ENCODE measurements around the gene WARS2. TPM values are rescaled to one million over a fixed set of nuclear protein-coding genes. Genes with fewer than 3 reads are reported as not detected.

The WARS2 gene
- total and polyA plus RNA-seq, 2 donors from 2014 or later: 13.9 to 14.8 TPM

DNA sequence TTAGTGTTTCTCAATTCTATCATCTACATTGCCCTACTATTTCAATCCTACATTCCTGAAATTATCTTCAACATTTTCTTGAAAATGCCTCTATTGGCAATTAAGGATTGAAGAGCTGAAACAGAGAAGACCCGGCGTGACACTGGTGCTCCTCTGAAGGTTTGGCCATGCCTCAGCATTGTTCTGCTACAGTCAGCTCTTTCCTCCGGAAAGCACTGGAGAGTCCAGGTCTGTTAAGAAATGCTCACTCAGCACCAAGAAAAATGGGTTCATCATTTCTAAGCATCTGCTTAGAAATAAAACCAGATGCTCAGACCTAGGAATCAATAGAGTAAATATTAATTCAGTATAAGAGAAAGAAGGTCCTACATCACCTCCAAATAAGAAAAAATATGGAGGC is 58.8 kb downstream of the WARS2 start:
- intact Hi-C loops (cut with DNase I): no loop called here
- FAIRE-seq: no peak
- Histone ChIP-seq H3K27ac (ENCODE audit: low read depth in 2 of 2, low read length in 2 of 2) (no peak overlapping the region), H3K27me3 (ENCODE audit: control insufficient read depth, insufficient read depth, low read length) (no peaks in the 10 kb centered on the region), H3K4me1 (ENCODE audit: control insufficient read depth in 2 of 3, insufficient read depth in 2 of 3, low read depth in 1 of 3, low read length in 3 of 3) (peaks cover 0 to 4% (median 0%) of the 10 kb centered on the region in 3 donors), H3K9me3 (ENCODE audit: control insufficient read depth in 2 of 3, insufficient read depth in 1 of 3, low read length in 3 of 3) (no peaks in the 10 kb centered on the region), H3K9ac (ENCODE audit: low read length in 3 of 3) (no peak overlapping the region), H3K36me3 (ENCODE audit: control insufficient read depth in 2 of 3, insufficient read depth in 3 of 3, low read length in 3 of 3) (no peaks in the 10 kb centered on the region), H3K4me3 (ENCODE audit: low read length in 3 of 3) (no peak overlapping the region)
- DNase-seq: no peak
- TF ChIP-seq, protein P1, sequence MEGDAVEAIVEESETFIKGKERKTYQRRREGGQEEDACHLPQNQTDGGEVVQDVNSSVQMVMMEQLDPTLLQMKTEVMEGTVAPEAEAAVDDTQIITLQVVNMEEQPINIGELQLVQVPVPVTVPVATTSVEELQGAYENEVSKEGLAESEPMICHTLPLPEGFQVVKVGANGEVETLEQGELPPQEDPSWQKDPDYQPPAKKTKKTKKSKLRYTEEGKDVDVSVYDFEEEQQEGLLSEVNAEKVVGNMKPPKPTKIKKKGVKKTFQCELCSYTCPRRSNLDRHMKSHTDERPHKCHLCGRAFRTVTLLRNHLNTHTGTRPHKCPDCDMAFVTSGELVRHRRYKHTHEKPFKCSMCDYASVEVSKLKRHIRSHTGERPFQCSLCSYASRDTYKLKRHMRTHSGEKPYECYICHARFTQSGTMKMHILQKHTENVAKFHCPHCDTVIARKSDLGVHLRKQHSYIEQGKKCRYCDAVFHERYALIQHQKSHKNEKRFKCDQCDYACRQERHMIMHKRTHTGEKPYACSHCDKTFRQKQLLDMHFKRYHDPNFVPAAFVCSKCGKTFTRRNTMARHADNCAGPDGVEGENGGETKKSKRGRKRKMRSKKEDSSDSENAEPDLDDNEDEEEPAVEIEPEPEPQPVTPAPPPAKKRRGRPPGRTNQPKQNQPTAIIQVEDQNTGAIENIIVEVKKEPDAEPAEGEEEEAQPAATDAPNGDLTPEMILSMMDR (IDR thresholded peaks at IDR 0.05; ENCODE audit: borderline replicate concordance, extremely low read depth, insufficient read depth): no peak

GRCh38 chr1:119081267-119081666 is 59.2 kb downstream of the WARS2 start:
- DNase-seq (no peak), FAIRE-seq (no peak)
- peaks cover 0 to 4% (median 0%) of the 10 kb centered on the region in 3 donors for H3K4me1 ChIP-seq (ENCODE audit: control insufficient read depth in 2 of 3, insufficient read depth in 2 of 3, low read depth in 1 of 3, low read length in 3 of 3)
- TF ChIP-seq, protein P1 (IDR thresholded peaks at IDR 0.05; ENCODE audit: borderline replicate concordance, extremely low read depth, insufficient read depth): no peak
- H3K4me3 ChIP-seq (ENCODE audit: low read length in 3 of 3): no peak overlapping the region
- H3K27me3 ChIP-seq (ENCODE audit: control insufficient read depth, insufficient read depth, low read length): no peaks in the 10 kb centered on the region
- intact Hi-C loops (cut with DNase I): no loop called here
- no peaks in the 10 kb centered on the region for H3K36me3 ChIP-seq (ENCODE audit: control insufficient read depth in 2 of 3, insufficient read depth in 3 of 3, low read length in 3 of 3)
- no peaks in the 10 kb centered on the region for H3K9me3 ChIP-seq (ENCODE audit: control insufficient read depth in 2 of 3, insufficient read depth in 1 of 3, low read length in 3 of 3)
- H3K27ac ChIP-seq (ENCODE audit: low read depth in 2 of 2, low read length in 2 of 2): no peak overlapping the region
- no peak overlapping the region for H3K9ac ChIP-seq (ENCODE audit: low read length in 3 of 3)

DNA sequence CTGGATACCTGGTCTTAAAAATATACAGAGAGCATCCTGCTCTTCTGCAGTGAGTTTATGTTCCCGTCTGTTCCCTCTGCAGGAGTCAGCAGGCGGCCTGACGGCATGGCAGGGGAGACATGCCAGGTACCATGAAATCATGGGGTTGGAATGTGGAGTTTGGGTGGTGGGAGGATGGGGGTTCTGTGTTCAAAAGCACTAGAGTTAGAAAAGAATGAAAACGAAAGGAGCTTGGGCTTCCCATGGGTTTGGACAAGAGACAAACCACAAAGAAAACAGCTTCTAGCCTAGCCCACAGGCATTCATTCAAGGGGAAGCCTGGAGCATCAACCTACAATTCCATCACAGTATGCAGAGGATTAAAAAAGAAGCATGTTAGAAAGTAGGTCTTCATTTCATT is 59.9 kb downstream of the WARS2 start:
- Histone ChIP-seq H3K27me3 (ENCODE audit: control insufficient read depth, insufficient read depth, low read length) (no peaks in the 10 kb centered on the region), H3K9me3 (ENCODE audit: control insufficient read depth in 2 of 3, insufficient read depth in 1 of 3, low read length in 3 of 3) (no peaks in the 10 kb centered on the region), H3K36me3 (ENCODE audit: control insufficient read depth in 2 of 3, insufficient read depth in 3 of 3, low read length in 3 of 3) (no peaks in the 10 kb centered on the region), H3K9ac (ENCODE audit: low read length in 3 of 3) (no peak overlapping the region), H3K4me1 (ENCODE audit: control insufficient read depth in 2 of 3, insufficient read depth in 2 of 3, low read depth in 1 of 3, low read length in 3 of 3) (peaks cover 0 to 4% (median 0%) of the 10 kb centered on the region in 3 donors), H3K4me3 (ENCODE audit: low read length in 3 of 3) (no peak overlapping the region), H3K27ac (ENCODE audit: low read depth in 2 of 2, low read length in 2 of 2) (no peak overlapping the region)
- no peak for DNase-seq
- TF ChIP-seq, protein P1 (IDR thresholded peaks at IDR 0.05; ENCODE audit: borderline replicate concordance, extremely low read depth, insufficient read depth): no peak
- no peak for FAIRE-seq
- intact Hi-C loops (cut with DNase I): no loop called here

GRCh38 chr1:119079881-119080280 is 60.6 kb downstream of the WARS2 start:
- peaks cover 0 to 4% (median 0%) of the 10 kb centered on the region in 3 donors for H3K4me1 ChIP-seq (ENCODE audit: control insufficient read depth in 2 of 3, insufficient read depth in 2 of 3, low read depth in 1 of 3, low read length in 3 of 3)
- no peak overlapping the region for H3K9ac ChIP-seq (ENCODE audit: low read length in 3 of 3)
- no peak overlapping the region for H3K4me3 ChIP-seq (ENCODE audit: low read length in 3 of 3)
- DNase-seq (no peak), FAIRE-seq (no peak)
- H3K27me3 ChIP-seq (ENCODE audit: control insufficient read depth, insufficient read depth, low read length): no peaks in the 10 kb centered on the region
- TF ChIP-seq, protein P1 (IDR thresholded peaks at IDR 0.05; ENCODE audit: borderline replicate concordance, extremely low read depth, insufficient read depth): no peak
- no peak overlapping the region for H3K27ac ChIP-seq (ENCODE audit: low read depth in 2 of 2, low read length in 2 of 2)
- no peaks in the 10 kb centered on the region for H3K9me3 ChIP-seq (ENCODE audit: control insufficient read depth in 2 of 3, insufficient read depth in 1 of 3, low read length in 3 of 3)
- intact Hi-C loops (cut with DNase I): no loop called here
- H3K36me3 ChIP-seq (ENCODE audit: control insufficient read depth in 2 of 3, insufficient read depth in 3 of 3, low read length in 3 of 3): no peaks in the 10 kb centered on the region
